OCI-LY1 (cell line): ENCODE measurements around the gene EPAS1.

ENCODE experiments used
- H2AFZ ChIP-seq: fragments of 200-600 bp; sonication (generic), shearing (Covaris generic); 2 replicates; pipeline ENCODE4 v1.6.0; 2014; ENCODE audit warnings: antibody characterized with exemption, mild to moderate bottlenecking, low read length
- H3F3A ChIP-seq: fragments of 200-600 bp; sonication (generic), shearing (Covaris generic); 2 replicates; pipeline ENCODE4 v1.6.0; 2014; ENCODE audit warnings: mild to moderate bottlenecking, antibody characterized with exemption, low read length, moderate library complexity; ENCODE audit not compliant: insufficient read depth
- H3K27ac ChIP-seq: fragments of 200-600 bp; sonication (generic); 2 replicates; pipeline ENCODE4 v1.5.1; 2014; ENCODE audit warnings: low read length, mixed run types, mild to moderate bottlenecking, low read depth; ENCODE audit not compliant: poor library complexity, severe bottlenecking
- H3K27me3 ChIP-seq: fragments of 200-600 bp; sonication (generic); 2 replicates; pipeline ENCODE4 v1.6.0; 2014; ENCODE audit warnings: antibody characterized with exemption, mild to moderate bottlenecking, low read length, moderate library complexity; ENCODE audit not compliant: insufficient read depth
- H3K36me3 ChIP-seq: fragments of 200-600 bp; sonication (generic); 2 replicates; pipeline ENCODE4 v1.6.1; 2014; ENCODE audit warnings: mild to moderate bottlenecking, antibody characterized with exemption, low read length, moderate library complexity, mixed read lengths; ENCODE audit not compliant: insufficient read depth
- H3K4me1 ChIP-seq: fragments of 200-600 bp; sonication (generic); 2 replicates; pipeline ENCODE4 v1.5.1; 2014; ENCODE audit warnings: mild to moderate bottlenecking, low read length, moderate library complexity; ENCODE audit not compliant: insufficient read depth, severe bottlenecking
- H3K4me2 ChIP-seq: fragments of 200-600 bp; sonication (generic), shearing (Covaris generic); 2 replicates; pipeline ENCODE4 v1.6.1; 2014; ENCODE audit warnings: low read length
- H3K4me3 ChIP-seq: fragments of 200-600 bp; sonication (generic); 2 replicates; pipeline ENCODE4 v1.5.1; 2014; ENCODE audit warnings: low read length, low read depth, mild to moderate bottlenecking, mixed read lengths; ENCODE audit not compliant: poor library complexity, severe bottlenecking
- H3K79me2 ChIP-seq: fragments of 200-600 bp; shearing (Covaris generic); 2 replicates; pipeline ENCODE4 v1.6.1; 2016; ENCODE audit warnings: mixed run types, low read length, mixed read lengths; ENCODE audit not compliant: insufficient read depth
- H3K9ac ChIP-seq: fragments of 200-600 bp; sonication (generic), shearing (Covaris generic); 2 replicates; pipeline ENCODE4 v1.6.1; 2014; ENCODE audit warnings: mild to moderate bottlenecking, low read length, mixed read lengths
- H3K9me2 ChIP-seq: fragments of 200-600 bp; sonication (generic), shearing (Covaris generic); 2 replicates; pipeline ENCODE4 v1.6.1; 2014; ENCODE audit warnings: low read depth, mild to moderate bottlenecking, low read length, mixed read lengths
- H3K9me3 ChIP-seq: fragments of 200-600 bp; shearing (Covaris generic); 2 replicates; pipeline ENCODE4 v1.6.1; 2014; ENCODE audit warnings: low read length, mixed read lengths
- H4K20me1 ChIP-seq: fragments of 200-600 bp; sonication (generic), shearing (Covaris generic); 2 replicates; pipeline ENCODE4 v1.6.0; 2016; ENCODE audit warnings: mild to moderate bottlenecking, low read length; ENCODE audit not compliant: insufficient read depth
- EZH2 ChIP-seq: fragments of 200-600 bp; sonication (generic), shearing (Covaris generic); IDR thresholded peaks from 2 replicates; pipeline ENCODE4 v1.8.0; 2017; ENCODE audit warnings: borderline replicate concordance, mixed run types, mild to moderate bottlenecking, antibody characterized with exemption, low read length, moderate library complexity, mixed read lengths
- TF ChIP-seq, protein P1 (sequence below): fragments of 200-600 bp; sonication (generic), shearing (Covaris generic); IDR thresholded peaks from 2 replicates; pipeline ENCODE4 v1.5.1; 2017; ENCODE audit warnings: mild to moderate bottlenecking, antibody characterized with exemption, low read length, moderate library complexity, mixed read lengths

The EPAS1 gene

DNA sequence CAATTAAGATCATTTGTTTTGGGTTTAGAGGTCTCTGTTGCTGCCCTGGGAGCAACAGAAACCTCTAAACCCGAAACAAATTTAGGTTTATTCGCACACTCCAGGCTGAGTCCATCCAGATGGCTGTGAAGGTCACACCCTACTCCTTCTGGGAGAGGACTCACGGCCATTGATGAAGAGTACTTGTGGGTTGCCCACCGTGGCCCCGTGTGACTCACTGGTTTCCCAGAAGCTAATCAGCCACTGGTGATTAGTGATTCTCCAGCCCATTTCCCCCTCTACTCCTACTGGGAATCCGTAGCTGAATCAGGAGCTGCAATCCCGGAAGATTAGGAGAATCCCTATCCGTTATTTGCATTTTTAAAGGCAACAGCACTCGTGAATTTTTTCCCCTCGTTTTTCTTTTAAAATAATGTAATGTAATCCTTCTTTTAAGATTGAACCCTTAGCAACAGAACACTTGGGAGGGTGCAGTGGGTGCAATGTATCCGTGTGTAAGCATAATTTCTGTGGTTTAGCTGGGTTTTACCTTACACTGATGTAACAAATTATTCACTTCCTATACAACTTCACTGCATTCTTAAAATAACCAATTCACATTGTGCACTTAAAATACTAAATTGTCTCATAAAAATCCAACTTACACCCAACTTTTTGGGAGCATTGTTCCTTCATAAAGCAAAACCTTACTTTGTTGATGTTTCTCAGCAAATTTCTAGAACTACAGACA lies 27.5 kb upstream of the EPAS1 start:
- Histone ChIP-seq H3K9me3 (no peaks in the 10 kb centered on the region), H4K20me1 (no peaks in the 10 kb centered on the region), H3K27ac (no peak overlapping the region), H3K9ac (no peak overlapping the region), H3K9me2 (no peaks in the 10 kb centered on the region), H3K36me3 (no peaks in the 10 kb centered on the region), H3F3A (no peaks in the 10 kb centered on the region), H3K79me2 (no peaks in the 10 kb centered on the region), H3K4me3 (no peak overlapping the region), H2AFZ (no peak overlapping the region), H3K4me1 (no peaks in the 10 kb centered on the region), H3K27me3 (no peaks in the 10 kb centered on the region), H3K4me2 (no peak overlapping the region)
- TF ChIP-seq, protein P1, sequence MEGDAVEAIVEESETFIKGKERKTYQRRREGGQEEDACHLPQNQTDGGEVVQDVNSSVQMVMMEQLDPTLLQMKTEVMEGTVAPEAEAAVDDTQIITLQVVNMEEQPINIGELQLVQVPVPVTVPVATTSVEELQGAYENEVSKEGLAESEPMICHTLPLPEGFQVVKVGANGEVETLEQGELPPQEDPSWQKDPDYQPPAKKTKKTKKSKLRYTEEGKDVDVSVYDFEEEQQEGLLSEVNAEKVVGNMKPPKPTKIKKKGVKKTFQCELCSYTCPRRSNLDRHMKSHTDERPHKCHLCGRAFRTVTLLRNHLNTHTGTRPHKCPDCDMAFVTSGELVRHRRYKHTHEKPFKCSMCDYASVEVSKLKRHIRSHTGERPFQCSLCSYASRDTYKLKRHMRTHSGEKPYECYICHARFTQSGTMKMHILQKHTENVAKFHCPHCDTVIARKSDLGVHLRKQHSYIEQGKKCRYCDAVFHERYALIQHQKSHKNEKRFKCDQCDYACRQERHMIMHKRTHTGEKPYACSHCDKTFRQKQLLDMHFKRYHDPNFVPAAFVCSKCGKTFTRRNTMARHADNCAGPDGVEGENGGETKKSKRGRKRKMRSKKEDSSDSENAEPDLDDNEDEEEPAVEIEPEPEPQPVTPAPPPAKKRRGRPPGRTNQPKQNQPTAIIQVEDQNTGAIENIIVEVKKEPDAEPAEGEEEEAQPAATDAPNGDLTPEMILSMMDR, result no peak
- no peak for TF ChIP-seq EZH2

DNA sequence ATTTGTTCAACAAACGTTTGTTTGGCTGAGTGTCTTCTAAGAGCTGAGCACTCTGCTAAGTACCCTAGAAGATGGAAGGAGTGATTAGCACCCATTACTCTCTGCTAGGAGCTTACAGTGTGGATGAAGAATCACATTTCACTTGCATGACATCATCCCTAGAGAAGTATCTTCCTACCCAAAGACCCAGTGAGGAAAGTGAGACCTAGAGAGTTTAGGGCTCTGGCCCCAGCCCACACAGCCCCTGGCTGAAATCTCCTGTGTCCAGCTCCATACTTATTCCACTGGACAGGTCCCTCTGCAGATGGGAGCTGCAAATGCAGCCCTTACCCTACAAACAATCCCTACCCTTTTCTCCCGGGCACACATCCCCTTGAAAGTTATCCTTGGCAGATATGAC lies 26.8 kb upstream of the EPAS1 start:
- Histone ChIP-seq H3K27me3 (no peaks in the 10 kb centered on the region), H3K9me3 (no peaks in the 10 kb centered on the region), H3K79me2 (no peaks in the 10 kb centered on the region), H3K36me3 (no peaks in the 10 kb centered on the region), H2AFZ (no peak overlapping the region), H3F3A (no peaks in the 10 kb centered on the region), H3K4me3 (no peak overlapping the region), H3K4me2 (no peak overlapping the region), H3K9ac (no peak overlapping the region), H4K20me1 (no peaks in the 10 kb centered on the region), H3K9me2 (no peaks in the 10 kb centered on the region), H3K4me1 (no peaks in the 10 kb centered on the region), H3K27ac (no peak overlapping the region)
- TF ChIP-seq, protein P1, result no peak
- TF ChIP-seq EZH2, result no peak

DNA sequence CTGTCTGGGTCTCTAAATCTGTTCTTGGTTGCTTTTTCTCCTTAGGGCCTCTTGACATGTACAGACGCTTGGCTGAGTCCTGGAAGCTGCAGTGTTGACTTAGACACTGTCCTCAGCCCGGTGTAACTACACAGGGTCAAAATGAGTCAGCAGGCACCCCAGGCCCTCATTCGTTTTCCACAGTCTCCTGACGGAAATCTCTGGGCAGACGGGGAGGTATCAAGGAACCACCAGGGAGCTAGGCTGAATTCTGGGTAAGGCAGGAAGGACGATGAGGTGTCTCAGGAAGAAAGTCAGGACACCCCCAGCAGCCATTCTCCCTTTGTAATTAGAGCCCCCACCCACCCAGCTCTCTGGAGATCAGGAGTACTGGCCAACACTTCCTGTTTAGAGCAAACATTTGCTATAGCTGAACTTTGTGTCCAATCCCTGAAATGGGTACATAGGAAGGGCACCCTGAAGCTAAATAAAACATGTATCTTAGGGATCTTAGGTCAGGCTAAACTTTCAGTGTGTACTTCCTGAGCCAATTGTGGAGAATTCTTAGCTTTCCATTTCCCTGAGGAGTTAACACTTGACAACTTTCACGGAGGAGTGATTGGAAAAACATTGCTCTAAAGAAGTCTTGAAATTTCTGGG lies 23.9 kb upstream of the EPAS1 start:
- Histone ChIP-seq H3K4me3 (no peak overlapping the region), H3K27ac (no peak overlapping the region), H3K36me3 (no peaks in the 10 kb centered on the region), H3K9me3 (no peaks in the 10 kb centered on the region), H4K20me1 (no peaks in the 10 kb centered on the region), H3F3A (no peaks in the 10 kb centered on the region), H3K4me1 (no peaks in the 10 kb centered on the region), H3K9ac (no peak overlapping the region), H3K27me3 (no peaks in the 10 kb centered on the region), H3K4me2 (no peak overlapping the region), H3K9me2 (no peaks in the 10 kb centered on the region), H2AFZ (no peak overlapping the region), H3K79me2 (no peaks in the 10 kb centered on the region)
- TF ChIP-seq EZH2, result no peak
- TF ChIP-seq, protein P1, result no peak
